B cell (primary cell): ENCODE data around the gene ZNF805. TPM values are rescaled to one million over a fixed set of nuclear protein-coding genes. Genes with fewer than 3 reads are reported as not detected.

Experiments used
- ATAC-seq: fragments of 200-7000 bp; cut with Tn5 transposase; one replicate; pipeline ENCODE4 v1.10.0; 2021; ENCODE audit warnings: low read depth, mild to moderate bottlenecking, moderate number of reproducible peaks, moderate library complexity
- CTCF ChIA-PET: fragments of 350-600 bp; sonication (Branson Sonifier 250); formaldehyde crosslinking; loops from one replicate; lab custom pipeline; 2021; ENCODE audit warnings: antibody characterized with exemption, inconsistent platforms; lab: Charles Lee
- POLR2A ChIA-PET: fragments of 350-600 bp; sonication (Branson Sonifier 250); formaldehyde crosslinking; loops from one replicate; lab custom pipeline; 2021; ENCODE audit warnings: antibody characterized with exemption; lab: Charles Lee
- DNase-seq: peaks from one replicate; pipeline ENCODE4 v3.0.0; 2013
- H2AFZ ChIP-seq: 2 replicates; pipeline ENCODE4 v1.6.1; 2012; ENCODE audit warnings: mild to moderate bottlenecking, low read depth, low read length; ENCODE audit not compliant: insufficient read depth, poor library complexity, severe bottlenecking
- H3K27ac ChIP-seq, 2 donors: 1 replicate in 1 of 2; 2 replicates in 1 of 2; pipeline ENCODE4 v1.5.1; 2012 to 2013; ENCODE audit warnings: low read length in 2 of 2, mild to moderate bottlenecking in 2 of 2, moderate library complexity in 1 of 2
- H3K27me3 ChIP-seq, 4 experiments: fragments of 200-600 bp in 1 of 4; sonication (generic) in 1 of 4; replicated peaks in 1 of 4; 1 replicate in 2 of 4; 2 replicates in 2 of 4; pipeline versions ENCODE4 v1.6.1 to v1.7.0; 2013 to 2016; ENCODE audit warnings: low read length in 3 of 4, mild to moderate bottlenecking in 2 of 4, mixed read lengths in 1 of 4, moderate library complexity in 1 of 4; ENCODE audit not compliant: insufficient read depth in 4 of 4, control insufficient read depth in 3 of 4; ENCODE audit errors: control extremely low read depth in 1 of 4
- H3K36me3 ChIP-seq, 2 experiments: replicated peaks in 1 of 2; 1 replicate in 1 of 2; 2 replicates in 1 of 2; pipeline versions ENCODE4 v1.6.1 to v1.7.1; 2013; ENCODE audit warnings: low read length in 1 of 2; ENCODE audit not compliant: insufficient read depth in 2 of 2, control insufficient read depth in 1 of 2; ENCODE audit errors: control extremely low read depth in 1 of 2, extremely low read depth in 1 of 2
- H3K4me1 ChIP-seq, 2 donors: fragments of 200-600 bp in 1 of 2; sonication (generic) in 1 of 2; 1 replicate in 1 of 2; 2 replicates in 1 of 2; pipeline versions ENCODE4 v1.5.1 to v1.6.1; 2013 to 2017; ENCODE audit warnings: low read length in 2 of 2; ENCODE audit not compliant: control insufficient read depth in 2 of 2, insufficient read depth in 2 of 2
- H3K4me2 ChIP-seq: replicated peaks from 2 replicates; pipeline ENCODE3; 2012; ENCODE audit warnings: mild to moderate bottlenecking, low read depth, low read length; ENCODE audit not compliant: poor library complexity, severe bottlenecking
- H3K4me3 ChIP-seq, 5 experiments: fragments of 200-600 bp in 1 of 5; sonication (generic) in 1 of 5; 1 replicate in 3 of 5; 2 replicates in 2 of 5; pipeline versions ENCODE4 v1.5.1 to v1.7.0; 2011 to 2016; ENCODE audit warnings: low read length in 4 of 5, mild to moderate bottlenecking in 4 of 5, low read depth in 2 of 5, control low read depth in 1 of 5, moderate library complexity in 1 of 5; ENCODE audit not compliant: insufficient read depth in 1 of 5; ENCODE audit errors: control extremely low read depth in 1 of 5, extremely low read depth in 1 of 5
- H3K79me2 ChIP-seq: fragments of 200-600 bp; sonication (generic); one replicate; pipeline ENCODE4 v1.6.0; 2016; ENCODE audit warnings: low read length; ENCODE audit not compliant: control insufficient read depth, insufficient read depth
- H3K9ac ChIP-seq: fragments of 200-600 bp; sonication (generic); 2 replicates; pipeline ENCODE4 v1.6.1; 2017; ENCODE audit warnings: mild to moderate bottlenecking, low read length, moderate library complexity
- H3K9me3 ChIP-seq, 3 donors: one replicate each; pipeline versions ENCODE4 v1.6.1 to v1.7.1; 2013; ENCODE audit warnings: low read length in 2 of 3; ENCODE audit not compliant: control insufficient read depth in 2 of 3, insufficient read depth in 1 of 3; ENCODE audit errors: control extremely low read depth in 1 of 3
- H4K20me1 ChIP-seq: 2 replicates; pipeline ENCODE4 v1.6.0; 2012; ENCODE audit warnings: mild to moderate bottlenecking, low read length; ENCODE audit not compliant: insufficient read depth, control insufficient read depth, poor library complexity, severe bottlenecking
- H3K27ac Mint-ChIP-seq: one replicate; pipeline ENCODE4 v1.8.0; 2021; ENCODE audit warnings: mixed read lengths
- H3K27me3 Mint-ChIP-seq: one replicate; pipeline ENCODE4 v1.8.0; 2021; ENCODE audit warnings: mixed read lengths
- H3K4me1 Mint-ChIP-seq: one replicate; pipeline ENCODE4 v1.8.0; 2021; ENCODE audit warnings: mixed read lengths
- H3K4me3 Mint-ChIP-seq: one replicate; pipeline ENCODE4 v1.8.0; 2021; ENCODE audit warnings: mixed read lengths
- H3K9me3 Mint-ChIP-seq: one replicate; pipeline ENCODE4 v1.8.0; 2022; ENCODE audit warnings: mixed read lengths; ENCODE audit not compliant: insufficient read depth
- EZH2 ChIP-seq: IDR thresholded peaks from 2 replicates; pipeline ENCODE4 v1.6.1; 2012; ENCODE audit warnings: borderline replicate concordance, low read depth, mild to moderate bottlenecking, moderate library complexity, low read length; ENCODE audit not compliant: insufficient read depth, poor library complexity, severe bottlenecking
- WGBS: methylation state at CpG from one replicate; pipeline ENCODE4 v1.1.5; 2013; ENCODE audit warnings: missing lambda C conversion rate; ENCODE audit not compliant: insufficient coverage; 5-methylcytosine and 5-hydroxymethylcytosine counted together
- intact Hi-C: fragments of 100-400 bp; cut with micrococcal nuclease; formaldehyde crosslinking; loops from one replicate; pipeline ENCODE4 v1.10.0; 2022
- polyA plus RNA-seq: library from polyadenylated mRNA; depleted of rRNA; stranded (reverse); fragments of >200 nt; gene quantifications from 2 replicates; pipeline ENCODE4 v1.2.3, GENCODE V29; 2012
- total RNA-seq, 2 donors: library from RNA; stranded (reverse); fragments of 120-200 nt in 1 of 2; gene quantifications; 1 replicate in 1 of 2; 2 replicates in 1 of 2; pipeline versions ENCODE4 v1.2.3 to v1.2.4, GENCODE V29; 2013 to 2022
- TF ChIP-seq, protein P1 (sequence below): fragments of 200-600 bp; IDR thresholded peaks from one replicate; pipeline ENCODE4 v1.8.0; 2022; ENCODE audit warnings: antibody characterized with exemption, mild to moderate bottlenecking

ZNF805 gene
- total and polyA plus RNA-seq, 2 donors (not counting 1 experiment from before 2014, with no cell fraction given), result 1.9 to 20.0 TPM

DNA sequence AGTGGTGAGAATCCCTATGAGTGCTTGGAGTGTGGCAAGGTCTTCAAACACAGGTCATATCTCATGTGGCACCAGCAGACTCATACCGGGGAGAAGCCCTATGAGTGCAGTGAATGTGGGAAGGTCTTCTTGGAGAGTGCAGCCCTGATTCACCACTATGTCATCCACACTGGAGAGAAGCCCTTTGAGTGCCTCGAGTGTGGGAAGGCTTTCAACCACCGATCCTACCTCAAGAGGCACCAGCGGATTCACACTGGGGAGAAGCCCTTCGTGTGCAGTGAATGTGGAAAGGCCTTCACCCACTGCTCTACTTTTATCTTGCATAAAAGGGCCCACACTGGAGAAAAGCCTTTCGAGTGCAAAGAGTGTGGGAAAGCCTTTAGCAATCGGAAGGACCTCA is 28.3 kb upstream of the ZNF805 start:
- DNase-seq, result no peak
- no peaks in the 10 kb centered on the region for H3K4me1 ChIP-seq
- H3K79me2 ChIP-seq, result peaks cover 22% of the 10 kb centered on the region
- POLR2A ChIA-PET, result no interaction called here
- H3K27ac ChIP-seq, result no peak overlapping the region
- H3K4me3 ChIP-seq, result no peak overlapping the region
- no peaks in the 10 kb centered on the region for H3K27me3 Mint-ChIP-seq
- no peak overlapping the region for H3K4me3 Mint-ChIP-seq
- no peak for TF ChIP-seq EZH2
- TF ChIP-seq, protein P1, sequence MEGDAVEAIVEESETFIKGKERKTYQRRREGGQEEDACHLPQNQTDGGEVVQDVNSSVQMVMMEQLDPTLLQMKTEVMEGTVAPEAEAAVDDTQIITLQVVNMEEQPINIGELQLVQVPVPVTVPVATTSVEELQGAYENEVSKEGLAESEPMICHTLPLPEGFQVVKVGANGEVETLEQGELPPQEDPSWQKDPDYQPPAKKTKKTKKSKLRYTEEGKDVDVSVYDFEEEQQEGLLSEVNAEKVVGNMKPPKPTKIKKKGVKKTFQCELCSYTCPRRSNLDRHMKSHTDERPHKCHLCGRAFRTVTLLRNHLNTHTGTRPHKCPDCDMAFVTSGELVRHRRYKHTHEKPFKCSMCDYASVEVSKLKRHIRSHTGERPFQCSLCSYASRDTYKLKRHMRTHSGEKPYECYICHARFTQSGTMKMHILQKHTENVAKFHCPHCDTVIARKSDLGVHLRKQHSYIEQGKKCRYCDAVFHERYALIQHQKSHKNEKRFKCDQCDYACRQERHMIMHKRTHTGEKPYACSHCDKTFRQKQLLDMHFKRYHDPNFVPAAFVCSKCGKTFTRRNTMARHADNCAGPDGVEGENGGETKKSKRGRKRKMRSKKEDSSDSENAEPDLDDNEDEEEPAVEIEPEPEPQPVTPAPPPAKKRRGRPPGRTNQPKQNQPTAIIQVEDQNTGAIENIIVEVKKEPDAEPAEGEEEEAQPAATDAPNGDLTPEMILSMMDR, result no peak
- H3K36me3 ChIP-seq, result peaks cover 2 to 54% of the 10 kb centered on the region in 2 experiments
- CTCF ChIA-PET, result no interaction called here
- H3K4me2 ChIP-seq, result no peak overlapping the region
- 100% methylated on average over 2 of the region's 7 CpGs for WGBS
- no peak overlapping the region for H3K9ac ChIP-seq
- H3K9me3 ChIP-seq, result peaks cover 0 to 8% (median 0%) of the 10 kb centered on the region in 3 donors
- H3K9me3 Mint-ChIP-seq, result no peaks in the 10 kb centered on the region
- H2AFZ ChIP-seq, result no peak overlapping the region
- H3K27ac Mint-ChIP-seq, result no peak overlapping the region
- intact Hi-C loops, result no loop called here
- H4K20me1 ChIP-seq, result peaks cover 14% of the 10 kb centered on the region
- no peaks in the 10 kb centered on the region for H3K27me3 ChIP-seq
- H3K4me1 Mint-ChIP-seq, result peaks cover 2% of the 10 kb centered on the region
- no peak for ATAC-seq

DNA sequence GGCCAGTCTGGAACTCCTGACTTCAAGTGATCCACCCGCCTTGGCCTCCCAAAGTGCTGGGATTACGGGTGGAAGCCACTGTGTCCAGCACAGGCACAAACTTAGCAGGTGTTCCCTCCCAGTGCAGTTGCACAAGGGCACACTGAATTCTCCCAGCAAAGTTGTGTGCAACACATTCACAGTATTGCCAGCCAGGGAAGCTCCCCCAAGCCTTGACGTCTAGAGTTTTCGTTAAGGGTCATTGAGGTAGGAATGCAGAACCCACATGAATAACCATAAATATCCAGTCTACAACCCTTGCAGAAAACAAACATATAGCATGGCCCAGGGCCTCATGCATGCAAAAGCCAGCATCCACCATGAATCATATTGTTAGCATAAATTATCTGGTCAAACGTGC is 12.9 kb upstream of the ZNF805 start:
- Mint-ChIP-seq H3K27me3 (no peaks in the 10 kb centered on the region), H3K4me1 (no peaks in the 10 kb centered on the region), H3K27ac (no peak overlapping the region), H3K4me3 (no peak overlapping the region), H3K9me3 (no peaks in the 10 kb centered on the region)
- no peak for DNase-seq
- H3K9ac ChIP-seq, result no peak overlapping the region
- TF ChIP-seq, protein P1, result no peak
- TF ChIP-seq EZH2, result no peak
- CTCF ChIA-PET, result no interaction called here
- H3K4me1 ChIP-seq, result no peaks in the 10 kb centered on the region
- WGBS, result 97% methylated on average over 4 of the region's 5 CpGs
- no peak overlapping the region for H3K4me2 ChIP-seq
- intact Hi-C loops, result no loop called here
- no peak overlapping the region for H3K4me3 ChIP-seq
- H2AFZ ChIP-seq, result no peak overlapping the region
- POLR2A ChIA-PET, result no interaction called here
- no peaks in the 10 kb centered on the region for H3K27me3 ChIP-seq
- no peak for ATAC-seq
- peaks cover 0 to 10% (median 0%) of the 10 kb centered on the region in 3 donors for H3K9me3 ChIP-seq
- H3K79me2 ChIP-seq, result no peaks in the 10 kb centered on the region
- no peak overlapping the region for H3K27ac ChIP-seq
- no peaks in the 10 kb centered on the region for H4K20me1 ChIP-seq
- no peaks in the 10 kb centered on the region for H3K36me3 ChIP-seq
